Measurements from ENCODE around the gene STARD9.
A peak's percentile ranks its signal among the peaks of the same experiment; 100 is the strongest.
"Not testable (repeated sequence)": the region's sequence is repeated elsewhere in the genome, so short reads cannot be mapped to it uniquely, and the experiment has no call there.

Gene STARD9

DNA sequence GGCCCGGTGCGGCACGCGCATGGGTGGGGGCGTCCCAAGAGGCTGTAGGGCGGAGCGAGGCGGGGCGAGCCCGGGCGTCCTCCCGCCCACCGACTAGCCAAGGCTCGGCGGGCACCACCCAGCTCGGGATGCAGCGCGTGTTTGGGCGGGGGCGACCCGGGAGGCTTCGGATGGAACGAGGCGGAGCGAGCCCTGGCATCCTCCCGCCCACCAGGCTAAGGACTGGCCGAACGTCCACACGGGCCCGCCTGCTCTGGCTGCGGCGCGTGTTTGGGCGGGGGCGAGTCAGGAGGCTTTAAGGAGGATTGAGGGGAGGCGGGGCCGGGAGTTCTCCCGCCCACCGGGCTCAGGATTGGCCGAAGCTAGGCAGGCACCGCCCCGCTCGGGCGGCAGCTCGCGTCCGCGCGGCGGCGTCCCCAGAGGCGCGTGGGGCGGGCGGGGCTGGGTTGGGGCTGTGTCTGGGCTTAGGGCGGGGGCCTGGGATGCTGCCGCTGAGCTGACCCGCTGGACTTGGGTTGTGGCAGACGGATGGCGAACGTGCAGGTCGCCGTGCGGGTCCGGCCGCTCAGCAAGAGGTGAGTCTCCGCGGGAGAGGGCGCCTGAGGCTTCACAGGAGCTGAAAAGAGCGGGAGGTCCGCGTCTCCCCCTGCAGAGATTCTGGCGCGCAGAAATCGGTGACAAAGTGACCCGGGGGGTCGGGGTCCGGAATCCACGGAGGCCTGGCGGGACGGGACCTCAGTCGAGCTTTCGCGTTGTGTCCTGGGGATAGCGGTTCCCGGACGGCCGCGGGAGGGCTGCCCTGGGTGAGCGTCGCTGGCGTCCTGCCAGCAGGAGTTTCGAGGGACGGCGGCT is at the start of gene STARD9:
Gene STARD9, plus strand, starts transcription at position 419 of the 852 bp plus-strand sequence. Its CDS starts 110 bp downstream, at position 529.
- peak; percentile 48 for FAIRE-seq
- DNase-seq (ENCODE audit: low spot score) = peak; percentile 97

DNA sequence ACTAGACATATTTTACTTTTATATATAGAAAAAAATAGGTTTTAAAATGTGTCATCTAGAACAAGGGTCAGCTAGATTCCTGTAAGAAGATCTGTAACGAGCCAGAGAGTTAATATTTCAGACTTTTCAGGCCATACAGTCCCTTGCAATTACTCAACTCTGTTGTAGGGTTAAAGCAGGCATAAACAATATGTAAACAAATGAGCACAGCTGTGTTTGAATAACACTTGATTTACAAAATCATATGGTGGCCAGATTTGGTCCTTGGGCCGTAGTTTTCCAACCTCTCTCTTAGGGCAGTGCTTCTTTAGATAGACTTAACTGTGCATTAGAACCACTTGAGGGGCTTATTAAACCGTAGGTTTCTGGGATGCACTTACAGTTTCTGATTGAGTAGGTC is 46.4 kb upstream of the STARD9 start:
- FAIRE-seq = no peak
- DNase-seq (ENCODE audit: low spot score) = no peak

DNA sequence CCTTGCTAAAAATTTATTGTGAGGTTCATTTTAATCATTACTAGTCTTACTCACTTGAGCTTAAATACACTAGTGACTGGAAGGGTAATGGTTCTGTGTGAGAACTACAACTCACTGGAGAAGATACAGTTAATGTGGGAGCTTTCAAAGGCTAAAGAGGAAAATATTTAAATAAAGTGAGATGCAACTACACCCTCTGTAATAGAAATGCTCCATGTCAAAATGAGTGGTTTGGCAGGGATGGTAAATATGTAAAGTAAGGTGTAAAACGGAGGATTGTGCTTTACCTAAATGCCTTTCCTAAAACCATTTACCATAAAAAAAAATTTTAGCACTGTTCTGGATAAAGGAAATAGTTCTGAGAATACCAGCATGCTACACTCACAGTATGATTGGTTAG is 42.2 kb upstream of the STARD9 start:
- DNase-seq (ENCODE audit: low spot score) (no peak), FAIRE-seq (no peak)

DNA sequence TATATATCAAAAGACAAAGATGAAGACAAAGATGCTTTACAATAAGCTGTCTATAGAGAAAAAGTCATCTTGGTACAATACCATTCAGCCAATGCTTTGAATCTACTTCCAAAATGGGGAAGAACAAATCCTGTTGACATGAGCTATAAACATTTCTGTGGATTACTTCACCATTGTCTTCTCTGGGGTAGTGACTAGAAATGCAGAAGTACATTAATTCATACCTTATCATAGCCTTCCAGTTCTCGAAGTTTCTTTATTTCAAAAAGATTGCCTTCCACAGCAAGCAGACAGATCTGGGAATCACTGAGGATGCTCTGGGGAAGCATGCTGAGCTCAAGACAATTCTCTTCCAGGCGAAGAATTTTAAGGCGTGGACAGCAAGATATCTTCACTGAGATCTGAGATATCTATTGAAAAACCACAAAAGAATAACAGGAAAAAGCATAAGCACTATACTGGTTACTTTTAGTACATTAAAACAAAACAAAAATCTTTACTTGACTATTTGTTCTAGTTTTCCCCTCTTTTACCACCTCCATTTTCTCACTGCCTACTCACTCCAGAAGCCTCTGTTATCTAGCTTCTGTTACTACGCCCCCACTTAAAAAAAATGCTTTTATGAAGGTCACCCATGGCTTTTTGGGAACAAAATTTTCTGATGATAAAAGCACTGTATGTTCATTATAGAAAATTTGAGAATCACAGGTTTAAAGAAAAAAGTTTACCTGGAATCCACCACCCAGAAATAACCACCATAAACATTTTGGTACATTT is 30.4 kb upstream of the STARD9 start:
- FAIRE-seq (no peak), DNase-seq (ENCODE audit: low spot score) (no peak)

DNA sequence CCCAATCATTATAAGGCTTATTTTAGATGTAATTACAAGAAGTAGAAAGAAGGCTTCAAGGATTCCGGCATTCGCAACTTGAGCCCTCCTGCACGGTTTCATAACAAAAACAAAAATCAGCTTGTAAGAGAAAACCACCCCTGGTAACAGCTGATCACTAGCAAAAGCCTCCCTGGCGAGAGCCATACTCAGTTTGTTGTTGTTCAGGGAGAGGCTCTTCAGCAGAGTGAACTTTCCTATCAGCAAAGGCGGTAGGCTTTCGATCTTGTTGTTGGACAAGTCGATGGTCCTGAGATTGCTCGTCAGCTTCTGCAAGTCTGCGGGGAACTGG is 27.5 kb upstream of the STARD9 start:
- FAIRE-seq = no peak
- no peak for DNase-seq (ENCODE audit: low spot score)

DNA sequence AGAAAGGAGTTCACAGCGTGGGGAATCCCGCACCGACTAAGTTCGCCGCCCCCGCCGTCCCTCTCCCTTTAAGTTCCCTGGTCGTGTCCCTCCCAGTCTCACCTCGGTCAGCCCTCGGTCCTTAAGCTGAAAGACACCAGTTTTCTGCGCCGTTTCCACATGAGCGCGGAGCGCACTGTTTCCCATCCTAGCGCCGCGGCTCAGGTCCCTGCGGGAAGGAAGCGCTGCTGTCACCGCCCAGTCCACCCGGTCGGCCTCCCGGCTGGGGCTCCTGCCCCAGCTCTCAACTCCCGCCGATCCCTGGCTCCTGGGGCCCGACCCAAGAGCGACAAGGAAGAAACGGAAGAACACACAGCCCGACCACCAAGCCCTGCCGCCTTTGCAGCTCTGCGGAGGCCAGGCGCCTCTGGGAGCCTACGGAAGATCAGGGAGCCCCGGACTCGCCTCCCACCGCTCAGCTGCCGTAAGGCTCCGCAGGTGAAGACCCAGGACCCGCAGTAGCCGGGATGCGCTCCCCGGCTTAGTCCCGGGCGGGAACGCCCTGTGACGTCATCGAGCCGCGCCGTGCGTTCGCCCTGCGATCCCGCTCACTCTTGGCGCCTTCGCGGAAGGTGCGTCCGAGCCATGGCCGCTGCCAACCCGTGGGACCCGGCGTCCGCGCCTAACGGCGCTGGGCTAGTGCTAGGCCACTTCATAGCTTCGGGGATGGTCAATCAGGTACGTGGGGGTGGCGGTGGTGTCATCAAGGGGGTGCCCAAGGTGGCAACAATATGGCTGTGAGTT is 27.0 kb upstream of the STARD9 start, which contains the start of the genes HAUS2 and LRRC57:
Gene HAUS2, plus strand, starts transcription at position 590 of the 783 bp plus-strand sequence. Its CDS starts 35 bp downstream, at position 625.
Gene LRRC57, minus strand, starts transcription at position 545 of the 783 bp plus-strand sequence. Its CDS starts 359 bp downstream, at position 186.
- FAIRE-seq = no peak

DNA sequence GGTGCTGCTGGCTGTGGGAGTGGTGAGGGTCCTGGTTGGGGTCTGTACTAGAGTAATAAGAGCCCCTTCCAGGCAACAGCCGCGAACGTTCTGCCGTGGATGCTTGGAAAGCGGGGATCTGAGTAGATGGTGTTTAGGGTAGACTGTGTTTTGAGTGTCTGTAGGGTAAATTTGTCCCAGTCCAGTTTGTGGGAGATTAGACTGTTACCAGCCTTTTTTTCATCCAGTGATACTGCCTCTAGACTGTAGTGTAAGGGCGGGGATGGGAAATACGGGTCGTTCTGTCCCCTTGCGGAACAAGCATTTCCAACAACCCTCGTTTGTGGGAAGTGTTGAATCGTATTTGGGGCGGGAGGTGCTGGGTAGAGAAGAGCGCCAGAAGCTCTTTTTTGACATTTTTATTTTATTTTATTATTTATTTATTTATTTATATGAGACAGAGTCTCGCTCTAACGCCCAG is 26.3 kb upstream of the STARD9 start:
- DNase-seq (ENCODE audit: low spot score) (peak; percentile 18), FAIRE-seq (no peak)

More for the DNA sequence above, 27.0 kb upstream of the STARD9 start, which contains the start of the genes HAUS2 and LRRC57:
- peak; percentile 56 for DNase-seq (ENCODE audit: low spot score)

DNA sequence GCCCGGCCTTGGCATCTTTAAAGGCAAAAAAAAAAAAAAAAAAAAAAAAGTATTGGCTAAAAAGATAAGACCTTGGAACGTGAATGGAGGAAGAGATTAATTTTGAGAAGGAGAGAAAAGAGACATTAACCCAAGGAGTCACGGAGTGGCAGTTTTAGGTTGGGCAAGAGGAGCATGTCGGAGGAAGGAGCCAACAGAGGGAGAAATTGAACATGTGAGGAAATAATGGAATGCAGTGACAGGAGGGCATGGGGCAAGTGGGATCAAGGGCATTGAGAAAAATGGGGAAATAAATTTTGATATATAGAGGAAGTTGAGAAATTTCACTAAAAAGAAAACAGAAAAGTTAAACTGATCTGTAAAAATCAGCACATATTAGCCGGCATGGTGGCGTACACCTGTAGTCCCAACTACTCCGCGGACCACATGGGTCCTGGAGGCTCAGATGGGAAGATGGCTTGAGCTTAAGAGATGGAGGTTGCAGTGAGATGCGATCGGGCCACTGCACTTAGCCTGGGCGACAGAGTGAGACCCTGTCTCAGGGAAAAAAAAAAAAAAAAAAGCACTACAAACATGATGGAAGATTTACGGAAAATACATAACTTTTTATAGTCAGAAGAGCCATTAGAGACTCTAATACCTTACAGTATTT is 25.5 kb upstream of the STARD9 start:
- DNase-seq (ENCODE audit: low spot score) = no peak
- FAIRE-seq = no peak

DNA sequence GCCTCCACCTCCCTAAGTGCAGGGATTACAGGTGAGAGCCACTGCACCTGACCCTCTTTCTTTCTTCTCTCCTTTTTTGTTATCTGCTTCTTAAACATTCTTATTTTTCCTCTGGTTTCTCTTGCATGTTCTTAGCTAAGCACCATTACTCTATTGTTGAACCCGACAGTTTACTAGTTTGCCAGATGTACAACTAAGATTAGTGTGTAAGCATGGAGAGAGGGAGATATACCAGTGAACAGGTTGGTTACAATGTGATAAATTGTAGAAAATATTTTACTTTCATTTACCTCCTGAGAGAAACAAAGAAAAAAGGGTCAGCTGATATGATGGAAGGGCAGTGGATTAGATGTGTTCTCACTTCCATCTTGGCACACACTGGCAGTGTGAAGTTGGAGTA is 21.9 kb upstream of the STARD9 start:
- no peak for DNase-seq (ENCODE audit: low spot score)
- FAIRE-seq = no peak

DNA sequence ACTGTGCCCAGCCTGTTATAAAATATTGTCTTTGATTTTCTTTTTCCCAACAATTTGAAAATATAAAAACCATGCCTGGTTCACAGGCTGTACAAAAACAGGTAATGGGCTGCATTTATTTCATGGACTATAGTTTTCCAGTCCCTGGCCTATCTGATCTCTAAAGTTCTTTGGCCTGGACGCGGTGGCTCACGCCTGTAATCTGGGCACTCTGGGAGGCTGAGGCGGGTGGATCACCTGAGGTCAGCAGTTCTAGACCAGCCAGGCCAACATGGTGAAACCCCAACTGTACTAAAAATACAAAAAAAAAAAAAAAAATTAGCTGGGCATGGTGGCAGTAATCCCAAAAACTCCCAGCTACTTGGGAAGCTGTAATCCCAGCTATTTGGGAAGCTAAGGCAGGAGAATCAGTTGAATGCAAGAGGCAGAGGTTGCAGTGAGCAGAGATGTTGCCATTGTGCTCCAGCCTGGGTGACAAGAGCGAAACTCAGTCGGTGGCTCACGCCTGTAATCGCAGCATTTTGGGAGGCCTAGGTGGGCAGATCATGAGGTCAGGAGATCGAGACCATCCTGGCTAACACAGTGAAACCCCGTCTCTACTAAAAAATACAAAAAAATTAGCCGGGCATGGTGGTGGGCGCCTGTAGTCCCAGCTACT is 18.7 kb upstream of the STARD9 start:
- not testable (repeated sequence) for FAIRE-seq; DNase-seq (ENCODE audit: low spot score)

DNA sequence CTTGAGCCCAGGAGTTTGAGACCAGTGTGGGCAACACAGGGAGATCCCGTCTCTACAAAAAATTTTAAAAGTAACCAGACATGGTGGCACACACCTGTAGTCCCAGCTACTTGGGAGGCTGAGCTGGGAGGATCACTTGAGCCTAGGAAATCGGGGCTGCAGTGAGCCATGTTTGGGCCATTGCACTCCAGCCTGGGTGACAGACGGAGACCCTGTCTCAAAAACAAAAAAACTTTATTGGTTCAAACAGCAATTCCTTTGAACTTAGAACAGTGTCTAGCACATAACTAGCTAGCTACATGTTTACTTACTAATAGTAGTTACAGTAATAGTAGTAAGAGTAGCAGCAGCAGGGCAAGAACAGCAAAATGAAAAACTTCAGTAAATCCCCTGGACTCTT is 16.7 kb upstream of the STARD9 start:
- DNase-seq (ENCODE audit: low spot score) = no peak
- FAIRE-seq = no peak

DNA sequence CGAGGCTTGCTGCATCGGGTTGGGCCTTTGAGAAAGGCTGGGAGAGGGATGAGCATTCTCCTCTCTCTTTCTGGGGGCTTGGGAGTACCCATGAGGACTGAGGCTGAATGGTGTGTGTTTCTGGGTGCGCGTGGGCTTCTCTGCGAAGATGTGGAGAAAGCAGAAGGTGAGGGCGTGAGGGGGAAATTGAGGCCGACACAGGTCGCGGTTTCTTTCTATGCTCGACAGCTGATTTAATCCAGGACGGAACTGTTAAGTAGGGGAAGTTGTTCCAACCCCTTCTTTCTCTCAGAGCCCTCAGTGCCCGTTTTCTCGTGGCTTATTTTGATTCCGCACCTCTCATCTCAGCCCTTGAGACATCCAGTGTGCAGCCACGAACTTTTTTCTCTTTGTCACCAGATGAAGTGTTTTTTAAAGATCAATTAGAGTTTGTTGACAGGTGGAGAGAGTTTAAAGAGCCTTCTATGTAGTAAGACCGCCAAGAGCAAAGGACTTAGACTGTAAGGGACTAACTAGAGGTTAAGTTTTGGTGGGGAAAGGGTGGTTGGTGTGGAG is 711 bp downstream of the STARD9 start:
- FAIRE-seq = no peak

DNA sequence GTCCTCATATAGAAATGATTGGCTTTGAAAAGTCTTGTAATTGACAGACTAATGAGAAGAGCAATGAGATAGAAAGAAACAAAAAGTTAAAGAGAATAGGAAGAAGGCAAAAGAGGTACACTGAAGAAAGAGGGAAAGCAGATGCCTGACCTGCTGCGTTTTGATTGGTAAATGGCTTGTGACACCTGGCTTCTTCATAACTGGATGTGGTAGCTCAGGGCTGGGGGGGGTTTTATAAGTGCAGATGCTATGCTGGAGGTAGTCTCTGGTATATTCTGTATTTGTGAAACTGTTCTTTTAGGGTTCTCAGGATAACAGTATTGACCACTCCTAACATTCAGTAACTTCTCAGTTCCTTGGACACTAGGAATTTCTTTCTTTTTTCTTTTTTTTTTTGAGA is 1.4 kb downstream of the STARD9 start:
- no peak for FAIRE-seq

More for the DNA sequence above, 711 bp downstream of the STARD9 start:
- DNase-seq (ENCODE audit: low spot score) = no peak

DNA sequence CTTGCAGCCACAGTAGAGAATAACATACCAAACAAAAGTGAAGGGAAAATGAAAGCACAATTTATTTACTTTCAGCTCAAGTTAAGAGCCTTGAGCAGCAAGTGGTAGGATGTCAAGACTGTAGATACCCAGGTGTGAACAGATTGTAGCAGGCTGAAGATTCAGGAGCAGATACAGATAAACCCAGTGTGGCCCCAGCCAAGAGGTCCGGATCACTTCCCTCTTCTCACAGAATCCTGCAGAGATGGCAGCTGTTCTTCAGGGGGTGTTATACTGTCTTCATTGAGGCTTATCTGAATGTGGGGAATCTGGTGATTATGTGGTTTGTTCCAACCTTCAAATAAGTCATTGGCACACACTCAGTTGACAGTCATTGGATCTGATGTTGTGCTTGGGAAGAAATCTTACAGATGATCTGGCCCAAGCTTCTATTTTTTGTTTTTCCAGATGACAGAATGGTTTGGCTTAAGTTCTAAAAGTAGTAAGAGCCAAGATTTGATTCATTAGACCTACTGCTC is 2.2 kb downstream of the STARD9 start:
- FAIRE-seq (no peak), DNase-seq (ENCODE audit: low spot score) (no peak)

More for the DNA sequence above, 1.4 kb downstream of the STARD9 start:
- no peak for DNase-seq (ENCODE audit: low spot score)

DNA sequence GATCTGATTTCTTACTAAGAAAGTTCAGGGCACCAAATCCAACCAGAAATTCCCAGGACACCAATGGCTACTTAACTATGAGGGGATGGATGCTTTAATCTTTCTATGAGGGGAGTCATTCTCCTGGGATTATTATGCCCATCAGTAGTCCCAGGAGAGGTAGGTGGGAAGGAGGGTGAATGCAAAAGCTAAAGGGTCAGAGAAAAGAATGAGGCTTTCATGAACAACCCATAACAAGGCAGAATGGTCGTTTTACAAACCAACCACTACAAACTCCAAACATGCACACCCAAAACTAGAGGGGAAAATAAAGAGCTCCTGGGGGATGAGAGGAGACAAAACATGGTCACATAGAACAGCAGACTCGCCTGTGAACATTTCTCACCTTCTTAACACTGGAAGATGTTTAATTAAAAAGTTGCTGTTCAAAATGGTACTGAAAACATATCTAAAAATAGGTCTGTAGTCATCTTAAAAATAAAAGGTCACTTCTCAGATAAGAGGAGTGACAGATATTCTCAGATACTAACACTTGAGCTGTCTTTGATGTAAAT is 3.7 kb downstream of the STARD9 start:
- DNase-seq (ENCODE audit: low spot score) (no peak), FAIRE-seq (no peak)

DNA sequence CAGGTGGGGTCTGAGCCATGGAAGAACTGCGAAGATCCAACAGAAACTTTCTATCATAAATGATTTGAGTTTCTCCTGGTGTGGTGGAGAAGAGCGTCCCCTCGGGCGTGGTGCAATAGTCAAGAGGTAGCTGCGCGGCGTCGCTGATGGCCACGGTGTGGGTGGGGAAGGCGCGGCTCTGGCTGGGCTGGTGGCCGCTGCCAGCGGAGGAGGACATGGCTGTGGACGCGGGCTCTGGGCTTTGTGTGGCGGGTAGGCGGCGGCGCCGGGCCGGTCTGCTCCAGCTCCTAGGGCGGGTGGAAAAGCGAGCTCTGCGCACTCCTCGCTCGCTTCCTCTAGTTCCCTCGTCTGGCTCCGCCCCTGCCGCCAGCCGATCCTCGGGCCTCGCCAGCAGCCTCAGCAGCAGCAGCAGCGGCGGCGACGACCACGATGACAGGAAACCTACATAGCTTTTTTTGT is 5.9 kb downstream of the STARD9 start:
- FAIRE-seq = no peak
- no peak for DNase-seq (ENCODE audit: low spot score)

DNA sequence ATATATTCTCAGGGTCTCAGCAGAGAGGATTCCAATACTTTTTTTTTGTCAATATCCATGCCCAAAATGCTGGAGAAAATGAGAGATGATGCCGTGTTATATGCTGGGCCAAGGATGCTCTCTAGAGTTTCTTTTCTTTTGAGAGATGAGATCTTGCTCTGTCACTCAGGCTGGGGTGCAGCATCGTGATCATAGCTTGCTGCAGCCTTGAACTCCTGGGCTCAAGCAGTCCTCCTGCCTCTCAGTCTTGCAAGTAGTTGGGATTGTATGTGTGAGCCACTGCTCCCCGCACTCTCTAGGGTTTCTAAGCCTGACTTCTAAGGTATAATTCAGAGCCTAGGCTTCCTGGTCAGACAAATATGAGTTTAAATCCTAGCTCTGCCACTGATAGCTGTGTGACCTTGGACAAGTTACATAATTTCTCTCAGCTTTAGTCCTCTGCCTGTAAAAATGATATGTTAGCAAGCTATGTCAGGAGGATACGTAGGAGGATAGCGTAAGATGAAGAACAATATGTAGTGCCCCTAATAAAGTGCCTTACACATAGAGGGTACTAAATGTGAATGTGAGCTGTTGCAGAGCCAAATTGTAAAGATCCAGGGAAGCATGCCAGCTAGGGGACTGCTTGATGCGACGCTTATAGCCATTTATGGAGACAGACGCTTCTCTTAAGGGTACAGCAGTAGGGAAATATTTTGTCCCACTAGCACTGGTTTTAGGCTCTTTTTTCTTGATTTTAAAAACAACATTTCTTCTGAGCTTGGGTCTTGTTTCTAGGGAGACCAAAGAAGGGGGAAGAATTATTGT is 7.4 kb downstream of the STARD9 start:
- FAIRE-seq (no peak), DNase-seq (ENCODE audit: low spot score) (no peak)

DNA sequence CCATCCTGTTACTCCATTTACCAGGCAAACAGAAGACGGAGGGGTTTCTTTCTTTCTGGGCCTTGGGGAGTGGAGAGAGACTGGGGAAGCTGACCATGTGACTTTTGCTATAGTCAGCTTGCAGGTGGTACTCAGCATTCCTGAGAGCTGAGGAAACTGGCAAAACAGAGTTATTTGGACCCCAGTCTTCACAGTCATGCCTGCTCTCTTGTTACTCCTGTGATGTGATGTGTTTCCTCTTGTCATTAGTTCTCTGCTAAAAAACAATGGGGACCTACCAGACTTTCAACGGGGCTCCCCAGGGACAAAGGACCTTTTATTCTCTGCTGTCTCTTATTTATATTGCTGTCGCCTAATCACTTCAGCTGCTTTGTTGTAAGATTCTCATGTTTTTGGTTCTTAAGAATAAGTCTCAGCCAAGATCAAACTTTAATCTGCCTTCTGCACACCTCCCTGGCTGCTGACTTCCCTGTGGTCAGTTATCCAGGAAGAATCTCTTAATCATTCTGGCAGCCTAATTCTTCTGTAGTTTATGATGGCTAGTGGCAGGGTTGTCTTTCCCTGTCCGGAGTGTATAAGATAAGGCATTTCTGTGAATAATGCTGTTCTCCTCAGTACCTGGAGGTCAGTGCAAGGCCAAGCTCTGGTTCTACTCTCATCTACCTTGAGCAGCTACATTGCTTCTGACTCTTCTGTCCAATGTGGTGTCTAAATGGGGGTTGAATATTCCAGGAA is 8.8 kb downstream of the STARD9 start:
- FAIRE-seq = no peak
- DNase-seq (ENCODE audit: low spot score) = no peak
